Measurements from ENCODE around the gene ESF1. TPM values are rescaled to one million over a fixed set of nuclear protein-coding genes. Genes with fewer than 3 reads are reported as not detected.

ESF1 gene
- total RNA-seq, 5 donors from 2014 or later (not counting 1 experiment from before 2014, with no cell fraction given) = 9.4 to 14.2 (median 12.2) TPM

- Histone ChIP-seq H3K4me3 (ENCODE audit: control insufficient read depth in 1 of 2, extremely low read depth in 1 of 2, low read length in 1 of 2) (no peak overlapping the region), H3K27me3 (replicated peaks in 1 of 2; ENCODE audit: control insufficient read depth in 2 of 2, extremely low read depth in 1 of 2, insufficient read depth in 2 of 2, low read length in 1 of 2) (no peaks in the 10 kb centered on the region), H3K36me3 (ENCODE audit: control insufficient read depth in 2 of 2, extremely low read depth in 1 of 2, insufficient read depth in 1 of 2, low read length in 1 of 2) (peaks cover 10 to 75% of the 10 kb centered on the region in 2 donors), H3K27ac (ENCODE audit: low read length) (no peak overlapping the region), H3K9me3 (no peaks in the 10 kb centered on the region), H3K4me1 (ENCODE audit: control insufficient read depth in 1 of 2, extremely low read depth in 1 of 2, insufficient read depth in 2 of 2, low read length in 2 of 2) (no peaks in the 10 kb centered on the region)
- Mint-ChIP-seq H3K4me3 (no peak overlapping the region), H3K4me1 (no peaks in the 10 kb centered on the region), H3K27me3 (no peaks in the 10 kb centered on the region), H3K36me3 (peaks cover 22% of the 10 kb centered on the region), H3K27ac (no peak overlapping the region), H3K9me3 (no peaks in the 10 kb centered on the region)
- no peak for DNase-seq
- ATAC-seq (replicated peaks in 1 of 4) = no peak
- ChIA-PET CTCF (interaction anchor here in 1 of 2 donors (0.6 kb wide), 1 partner anchor 41 kb away, joined by 3 read pairs; no protein-coding TSS in a partner anchor), POLR2A (no interaction called here)
Observed at GRCh38 chr20:13810446-13810845, 25.7 kb upstream of the ESF1 start.

GRCh38 chr20:13809855-13810254, 25.1 kb upstream of the ESF1 start:
- POLR2A ChIA-PET = no interaction called here
- H3K4me1 Mint-ChIP-seq = no peaks in the 10 kb centered on the region

GRCh38 chr20:13809373-13809772, 24.7 kb upstream of the ESF1 start:
- Histone ChIP-seq H3K36me3 (ENCODE audit: control insufficient read depth in 2 of 2, extremely low read depth in 1 of 2, insufficient read depth in 1 of 2, low read length in 1 of 2) (peaks cover 10 to 67% of the 10 kb centered on the region in 2 donors), H3K9me3 (no peaks in the 10 kb centered on the region), H3K4me1 (ENCODE audit: control insufficient read depth in 1 of 2, extremely low read depth in 1 of 2, insufficient read depth in 2 of 2, low read length in 2 of 2) (no peaks in the 10 kb centered on the region), H3K4me3 (ENCODE audit: control insufficient read depth in 1 of 2, extremely low read depth in 1 of 2, low read length in 1 of 2) (no peak overlapping the region), H3K27me3 (replicated peaks in 1 of 2; ENCODE audit: control insufficient read depth in 2 of 2, extremely low read depth in 1 of 2, insufficient read depth in 2 of 2, low read length in 1 of 2) (no peaks in the 10 kb centered on the region), H3K27ac (ENCODE audit: low read length) (no peak overlapping the region)
- no peak for DNase-seq
- CTCF ChIA-PET = no interaction called here
- Mint-ChIP-seq H3K4me3 (no peak overlapping the region), H3K4me1 (no peaks in the 10 kb centered on the region), H3K36me3 (peaks cover 22% of the 10 kb centered on the region), H3K9me3 (no peaks in the 10 kb centered on the region), H3K27ac (no peak overlapping the region), H3K27me3 (no peaks in the 10 kb centered on the region)
- POLR2A ChIA-PET = no interaction called here
- 73% methylated on average over 2 of the region's 2 CpGs for WGBS (ENCODE audit: insufficient coverage)
- no peak for ATAC-seq (replicated peaks in 1 of 4)

More at GRCh38 chr20:13809855-13810254, 25.1 kb upstream of the ESF1 start:
- Histone ChIP-seq H3K36me3 (ENCODE audit: control insufficient read depth in 2 of 2, extremely low read depth in 1 of 2, insufficient read depth in 1 of 2, low read length in 1 of 2) (peaks cover 10 to 71% of the 10 kb centered on the region in 2 donors), H3K4me1 (ENCODE audit: control insufficient read depth in 1 of 2, extremely low read depth in 1 of 2, insufficient read depth in 2 of 2, low read length in 2 of 2) (no peaks in the 10 kb centered on the region), H3K27me3 (replicated peaks in 1 of 2; ENCODE audit: control insufficient read depth in 2 of 2, extremely low read depth in 1 of 2, insufficient read depth in 2 of 2, low read length in 1 of 2) (no peaks in the 10 kb centered on the region), H3K9me3 (no peaks in the 10 kb centered on the region), H3K4me3 (ENCODE audit: control insufficient read depth in 1 of 2, extremely low read depth in 1 of 2, low read length in 1 of 2) (no peak overlapping the region), H3K27ac (ENCODE audit: low read length) (no peak overlapping the region)
- Mint-ChIP-seq H3K36me3 (peaks cover 19% of the 10 kb centered on the region), H3K27me3 (no peaks in the 10 kb centered on the region), H3K27ac (no peak overlapping the region), H3K4me3 (no peak overlapping the region), H3K9me3 (no peaks in the 10 kb centered on the region)
- CTCF ChIA-PET = interaction anchor here in 1 of 2 donors (0.6 kb wide), 1 partner anchor 42 kb away, joined by 3 read pairs; no protein-coding TSS in a partner anchor
- no peak for DNase-seq
- no peak for ATAC-seq (replicated peaks in 1 of 4)
- WGBS (ENCODE audit: insufficient coverage) = 100% methylated on average over 3 of the region's 3 CpGs

GRCh38 chr20:13800728-13801134, 16.0 kb upstream of the ESF1 start:
- no peaks in the 10 kb centered on the region for H3K4me1 ChIP-seq (ENCODE audit: control insufficient read depth in 1 of 2, extremely low read depth in 1 of 2, insufficient read depth in 2 of 2, low read length in 2 of 2)
- POLR2A ChIA-PET = no interaction called here
- 45% methylated on average over 4 of the region's 7 CpGs for WGBS (ENCODE audit: insufficient coverage)
- H3K4me1 Mint-ChIP-seq = peaks cover 0 to 4% (median 0%) of the 10 kb centered on the region in 3 donors
- no peaks in the 10 kb centered on the region for H3K9me3 Mint-ChIP-seq
- H3K27ac ChIP-seq (ENCODE audit: low read length) = no peak overlapping the region
- ATAC-seq (replicated peaks in 1 of 4) (no peak), DNase-seq (no peak)
- no peaks in the 10 kb centered on the region for H3K27me3 ChIP-seq (replicated peaks in 1 of 2; ENCODE audit: control insufficient read depth in 2 of 2, extremely low read depth in 1 of 2, insufficient read depth in 2 of 2, low read length in 1 of 2)
- no peak overlapping the region for H3K27ac Mint-ChIP-seq
- no peak overlapping the region for H3K4me3 ChIP-seq (ENCODE audit: control insufficient read depth in 1 of 2, extremely low read depth in 1 of 2, low read length in 1 of 2)
- CTCF ChIA-PET = interaction anchor here (1.1 to 1.5 kb wide), 2 partner anchors 12 kb away, joined by 3 read pairs; no protein-coding TSS in a partner anchor
- H3K4me3 Mint-ChIP-seq = no peak overlapping the region
- H3K36me3 Mint-ChIP-seq = peaks cover 61% of the 10 kb centered on the region
- peaks cover 8 to 69% of the 10 kb centered on the region in 2 donors for H3K36me3 ChIP-seq (ENCODE audit: control insufficient read depth in 2 of 2, extremely low read depth in 1 of 2, insufficient read depth in 1 of 2, low read length in 1 of 2)
- H3K27me3 Mint-ChIP-seq = no peaks in the 10 kb centered on the region
- no peaks in the 10 kb centered on the region for H3K9me3 ChIP-seq

- no peak overlapping the region for H3K4me3 Mint-ChIP-seq
- Histone ChIP-seq H3K4me3 (ENCODE audit: control insufficient read depth in 1 of 2, extremely low read depth in 1 of 2, low read length in 1 of 2) (no peak overlapping the region), H3K4me1 (ENCODE audit: control insufficient read depth in 1 of 2, extremely low read depth in 1 of 2, insufficient read depth in 2 of 2, low read length in 2 of 2) (no peaks in the 10 kb centered on the region), H3K27ac (ENCODE audit: low read length) (no peak overlapping the region), H3K9me3 (no peaks in the 10 kb centered on the region), H3K36me3 (ENCODE audit: control insufficient read depth in 2 of 2, extremely low read depth in 1 of 2, insufficient read depth in 1 of 2, low read length in 1 of 2) (peaks cover 6 to 73% of the 10 kb centered on the region in 2 donors), H3K27me3 (replicated peaks in 1 of 2; ENCODE audit: control insufficient read depth in 2 of 2, extremely low read depth in 1 of 2, insufficient read depth in 2 of 2, low read length in 1 of 2) (no peaks in the 10 kb centered on the region)
- H3K9me3 Mint-ChIP-seq = no peaks in the 10 kb centered on the region
- ATAC-seq (replicated peaks in 1 of 4) (no peak), DNase-seq (no peak)
- WGBS (ENCODE audit: insufficient coverage) = 100% methylated on average over 1 of the region's 2 CpGs
- no peak overlapping the region for H3K27ac Mint-ChIP-seq
- H3K36me3 Mint-ChIP-seq = peaks cover 64% of the 10 kb centered on the region
- ChIA-PET CTCF (interaction anchor here (1.1 to 1.5 kb wide), 2 partner anchors 12 kb away, joined by 3 read pairs; no protein-coding TSS in a partner anchor), POLR2A (no interaction called here)
- peaks cover 0 to 4% (median 0%) of the 10 kb centered on the region in 3 donors for H3K4me1 Mint-ChIP-seq
- no peaks in the 10 kb centered on the region for H3K27me3 Mint-ChIP-seq
Observed at GRCh38 chr20:13799974-13800373, 15.3 kb upstream of the ESF1 start.

- no peaks in the 10 kb centered on the region for H3K4me1 ChIP-seq (ENCODE audit: control insufficient read depth in 1 of 2, extremely low read depth in 1 of 2, insufficient read depth in 2 of 2, low read length in 2 of 2)
- DNase-seq (no peak), ATAC-seq (replicated peaks in 1 of 4) (no peak)
- Mint-ChIP-seq H3K4me1 (peaks cover 0 to 4% (median 0%) of the 10 kb centered on the region in 3 donors), H3K4me3 (no peak overlapping the region), H3K27ac (no peak overlapping the region), H3K36me3 (peaks cover 58% of the 10 kb centered on the region), H3K27me3 (no peaks in the 10 kb centered on the region), H3K9me3 (no peaks in the 10 kb centered on the region)
- POLR2A ChIA-PET = no interaction called here
- no peaks in the 10 kb centered on the region for H3K27me3 ChIP-seq (replicated peaks in 1 of 2; ENCODE audit: control insufficient read depth in 2 of 2, extremely low read depth in 1 of 2, insufficient read depth in 2 of 2, low read length in 1 of 2)
- CTCF ChIA-PET = no interaction called here
- no peak overlapping the region for H3K4me3 ChIP-seq (ENCODE audit: control insufficient read depth in 1 of 2, extremely low read depth in 1 of 2, low read length in 1 of 2)
- peaks cover 6 to 81% of the 10 kb centered on the region in 2 donors for H3K36me3 ChIP-seq (ENCODE audit: control insufficient read depth in 2 of 2, extremely low read depth in 1 of 2, insufficient read depth in 1 of 2, low read length in 1 of 2)
- H3K9me3 ChIP-seq = no peaks in the 10 kb centered on the region
- no peak overlapping the region for H3K27ac ChIP-seq (ENCODE audit: low read length)
- WGBS (ENCODE audit: insufficient coverage) = 92% methylated on average over 2 of the region's 5 CpGs
Observed at GRCh38 chr20:13799040-13799439, 14.3 kb upstream of the ESF1 start.

GRCh38 chr20:13794667-13795066, 9.9 kb upstream of the ESF1 start:
- H3K9me3 ChIP-seq = no peaks in the 10 kb centered on the region
- peaks cover 6 to 82% of the 10 kb centered on the region in 2 donors for H3K36me3 ChIP-seq (ENCODE audit: control insufficient read depth in 2 of 2, extremely low read depth in 1 of 2, insufficient read depth in 1 of 2, low read length in 1 of 2)
- 100% methylated on average over 2 of the region's 6 CpGs for WGBS (ENCODE audit: insufficient coverage)
- no peaks in the 10 kb centered on the region for H3K27me3 Mint-ChIP-seq
- no peaks in the 10 kb centered on the region for H3K4me1 ChIP-seq (ENCODE audit: control insufficient read depth in 1 of 2, extremely low read depth in 1 of 2, insufficient read depth in 2 of 2, low read length in 2 of 2)
- H3K27ac Mint-ChIP-seq = no peak overlapping the region
- CTCF ChIA-PET = interaction anchor here in 1 of 2 donors (1.4 kb wide), 1 partner anchor 9 kb away, joined by 3 read pairs; no protein-coding TSS in a partner anchor
- peaks cover under 1 to 20% (median 9%) of the 10 kb centered on the region in 3 donors for H3K4me1 Mint-ChIP-seq
- H3K4me3 ChIP-seq (ENCODE audit: control insufficient read depth in 1 of 2, extremely low read depth in 1 of 2, low read length in 1 of 2) = no peak overlapping the region
- POLR2A ChIA-PET = no interaction called here
- DNase-seq = no peak
- H3K27me3 ChIP-seq (replicated peaks in 1 of 2; ENCODE audit: control insufficient read depth in 2 of 2, extremely low read depth in 1 of 2, insufficient read depth in 2 of 2, low read length in 1 of 2) = no peaks in the 10 kb centered on the region
- no peaks in the 10 kb centered on the region for H3K9me3 Mint-ChIP-seq
- no peak overlapping the region for H3K4me3 Mint-ChIP-seq
- no peak for ATAC-seq (replicated peaks in 1 of 4)
- peaks cover 57% of the 10 kb centered on the region for H3K36me3 Mint-ChIP-seq
- no peak overlapping the region for H3K27ac ChIP-seq (ENCODE audit: low read length)

Data from T-cell (primary cell).